IPS-18a (cell line): ENCODE data around the gene TAF4.

Experiments
- H3K27ac ChIP-seq: one replicate; pipeline ENCODE4 v1.5.1; 2013; ENCODE audit warnings: low read length
- H3K27me3 ChIP-seq: one replicate; pipeline ENCODE4 v1.6.1; 2013; ENCODE audit warnings: mild to moderate bottlenecking, low read length; ENCODE audit not compliant: control insufficient read depth, insufficient read depth
- H3K36me3 ChIP-seq: one replicate; pipeline ENCODE4 v1.6.1; 2013; ENCODE audit warnings: low read depth, low read length; ENCODE audit not compliant: control insufficient read depth
- H3K4me1 ChIP-seq: one replicate; pipeline ENCODE4 v1.6.1; 2013; ENCODE audit warnings: low read depth, low read length; ENCODE audit not compliant: control insufficient read depth
- H3K4me3 ChIP-seq: one replicate; pipeline ENCODE4 v1.5.1; 2013; ENCODE audit warnings: low read length
- H3K9ac ChIP-seq: one replicate; pipeline ENCODE4 v1.6.1; 2013; ENCODE audit warnings: mild to moderate bottlenecking, low read length, moderate library complexity
- H3K9me3 ChIP-seq: one replicate; pipeline ENCODE4 v1.6.1; 2013; ENCODE audit warnings: low read depth, low read length; ENCODE audit not compliant: control insufficient read depth

The TAF4 gene

DNA sequence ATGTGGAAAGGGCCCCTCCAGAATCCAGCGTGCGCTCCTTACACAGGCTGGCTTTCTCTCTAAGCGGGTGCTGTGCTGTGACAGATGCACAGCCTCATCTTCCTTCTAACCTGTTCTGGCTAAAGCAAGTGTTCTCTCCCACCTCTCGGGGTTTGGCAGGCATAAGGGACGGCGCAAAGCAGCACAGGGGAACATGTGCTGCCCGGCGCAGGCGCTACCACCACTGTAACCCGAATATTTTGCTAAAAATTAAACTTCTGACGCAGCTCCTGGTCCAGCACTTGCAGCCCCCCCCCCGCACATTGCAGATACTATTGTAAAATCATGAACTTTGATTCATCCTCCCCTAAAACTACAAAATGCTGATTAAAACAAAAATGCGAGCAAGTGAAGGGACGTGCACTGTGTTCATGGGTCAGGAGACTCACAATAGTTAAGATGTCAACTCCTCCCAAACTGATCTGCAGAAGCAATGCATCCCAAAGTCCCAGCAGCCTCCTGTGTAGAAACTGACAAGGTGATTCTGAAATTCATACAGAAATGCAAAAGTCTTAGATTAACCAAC is 43.0 kb downstream of the TAF4 start:
- Histone ChIP-seq H3K36me3 (no peaks in the 10 kb centered on the region), H3K4me3 (no peak overlapping the region), H3K27ac (no peak overlapping the region), H3K27me3 (no peaks in the 10 kb centered on the region), H3K9ac (no peak overlapping the region), H3K4me1 (peaks cover 10% of the 10 kb centered on the region), H3K9me3 (no peaks in the 10 kb centered on the region)

DNA sequence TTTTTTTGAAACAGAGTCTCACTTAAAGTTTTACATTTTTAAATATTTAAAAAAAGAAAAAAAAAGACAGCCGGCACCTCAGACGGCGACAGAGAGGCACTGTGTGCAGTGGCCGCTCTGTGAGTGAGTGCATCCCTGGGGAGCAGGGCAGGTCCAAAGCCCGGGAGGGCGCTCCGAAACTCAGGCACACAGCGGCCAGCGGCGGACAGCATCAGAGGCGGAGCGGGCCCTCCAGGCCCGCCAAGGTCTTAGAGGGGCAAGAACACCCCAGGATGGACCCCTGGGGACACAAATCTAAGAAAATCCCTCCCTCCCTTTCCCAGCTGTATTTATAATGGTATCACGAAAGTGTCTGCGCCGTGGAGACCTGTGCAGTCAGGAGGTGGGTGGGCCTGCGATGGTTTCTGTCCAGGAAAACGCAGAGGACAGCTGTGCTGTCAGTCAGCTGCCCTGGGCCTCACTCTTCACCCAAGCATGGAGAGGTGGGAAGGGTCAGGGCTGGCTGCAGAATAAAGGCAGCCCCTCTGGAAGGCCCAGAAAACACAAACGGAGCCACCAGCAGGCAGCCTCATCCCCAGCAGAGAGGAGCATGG is 43.8 kb downstream of the TAF4 start:
- Histone ChIP-seq H3K4me1 (peaks cover 10% of the 10 kb centered on the region), H3K27ac (no peak overlapping the region), H3K9ac (no peak overlapping the region)

DNA sequence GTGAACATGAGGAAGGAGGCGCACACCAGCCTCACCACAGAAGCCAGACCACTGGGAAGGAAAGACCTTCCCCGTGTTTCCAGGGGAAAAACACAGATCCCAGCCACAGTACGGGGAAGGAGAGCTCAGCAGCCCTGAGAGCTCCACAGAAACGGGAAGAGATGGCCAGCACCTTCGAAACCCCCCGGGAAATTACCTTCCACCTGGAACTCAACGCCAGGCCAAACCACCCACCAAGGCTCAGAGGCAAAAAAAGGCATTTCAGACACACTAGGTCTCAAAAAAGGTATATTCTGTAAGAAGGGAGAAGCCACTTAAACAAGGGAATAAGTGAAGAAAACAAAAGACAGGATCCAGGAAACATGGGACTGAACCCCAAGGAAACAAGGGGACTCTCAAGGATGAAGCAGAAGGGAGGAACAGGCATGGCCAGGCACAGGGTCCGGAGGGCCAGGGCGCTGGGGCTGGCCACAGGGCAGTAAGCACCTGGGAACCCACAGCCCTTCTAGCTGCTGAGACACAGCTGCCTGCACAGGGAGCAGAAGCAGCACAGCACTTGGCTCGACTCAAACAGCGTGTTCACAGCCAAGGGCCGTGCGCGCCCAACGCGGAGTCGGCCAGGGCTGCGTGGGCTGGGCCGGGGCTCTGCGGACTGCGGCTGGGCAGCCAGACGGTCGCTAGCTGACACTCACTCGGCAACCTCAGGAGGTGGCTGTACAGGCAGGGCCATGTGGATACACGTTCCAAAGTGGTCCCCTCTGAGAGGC is 44.6 kb downstream of the TAF4 start:
- Histone ChIP-seq H3K36me3 (no peaks in the 10 kb centered on the region), H3K27ac (no peak overlapping the region), H3K9me3 (no peaks in the 10 kb centered on the region), H3K4me1 (peaks cover 7% of the 10 kb centered on the region), H3K4me3 (no peak overlapping the region), H3K27me3 (no peaks in the 10 kb centered on the region), H3K9ac (no peak overlapping the region)

More for the DNA sequence above, 43.8 kb downstream of the TAF4 start:
- H3K27me3 ChIP-seq = no peaks in the 10 kb centered on the region
- H3K9me3 ChIP-seq = no peaks in the 10 kb centered on the region
- H3K36me3 ChIP-seq = no peaks in the 10 kb centered on the region
- H3K4me3 ChIP-seq = no peak overlapping the region

DNA sequence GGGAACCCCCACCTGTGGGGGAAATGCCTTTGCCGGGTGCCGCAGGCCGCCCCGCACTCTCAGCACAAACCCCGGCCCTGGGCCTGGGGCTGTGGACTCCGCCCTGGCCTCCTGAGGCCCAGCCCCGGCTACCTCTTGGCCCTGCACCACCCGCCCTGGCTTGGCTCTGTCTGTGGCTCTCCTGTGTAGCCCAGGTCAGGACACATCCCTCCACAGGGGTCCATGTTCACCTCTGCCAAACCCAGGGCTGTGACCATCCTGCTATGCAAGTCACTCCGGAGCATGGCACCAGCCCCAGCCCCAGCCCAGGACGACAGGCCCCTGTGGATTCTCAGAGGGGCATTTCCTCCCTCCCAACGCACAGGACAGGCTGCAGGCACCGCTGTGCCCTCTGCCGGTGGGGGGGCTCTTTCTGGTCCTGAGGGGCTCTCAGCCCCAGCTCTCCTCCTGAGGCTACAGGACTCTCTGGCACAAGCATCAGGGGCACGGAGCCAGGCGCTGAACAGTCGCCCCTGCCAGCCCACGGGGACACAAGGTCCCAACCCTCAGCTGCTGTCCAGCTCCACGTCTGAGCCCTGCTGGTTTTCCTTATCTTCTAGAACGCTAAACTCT is 45.7 kb downstream of the TAF4 start:
- Histone ChIP-seq H3K27me3 (no peaks in the 10 kb centered on the region), H3K27ac (no peak overlapping the region), H3K9ac (no peak overlapping the region), H3K4me3 (no peak overlapping the region), H3K4me1 (peaks cover 2% of the 10 kb centered on the region), H3K36me3 (no peaks in the 10 kb centered on the region), H3K9me3 (no peaks in the 10 kb centered on the region)

DNA sequence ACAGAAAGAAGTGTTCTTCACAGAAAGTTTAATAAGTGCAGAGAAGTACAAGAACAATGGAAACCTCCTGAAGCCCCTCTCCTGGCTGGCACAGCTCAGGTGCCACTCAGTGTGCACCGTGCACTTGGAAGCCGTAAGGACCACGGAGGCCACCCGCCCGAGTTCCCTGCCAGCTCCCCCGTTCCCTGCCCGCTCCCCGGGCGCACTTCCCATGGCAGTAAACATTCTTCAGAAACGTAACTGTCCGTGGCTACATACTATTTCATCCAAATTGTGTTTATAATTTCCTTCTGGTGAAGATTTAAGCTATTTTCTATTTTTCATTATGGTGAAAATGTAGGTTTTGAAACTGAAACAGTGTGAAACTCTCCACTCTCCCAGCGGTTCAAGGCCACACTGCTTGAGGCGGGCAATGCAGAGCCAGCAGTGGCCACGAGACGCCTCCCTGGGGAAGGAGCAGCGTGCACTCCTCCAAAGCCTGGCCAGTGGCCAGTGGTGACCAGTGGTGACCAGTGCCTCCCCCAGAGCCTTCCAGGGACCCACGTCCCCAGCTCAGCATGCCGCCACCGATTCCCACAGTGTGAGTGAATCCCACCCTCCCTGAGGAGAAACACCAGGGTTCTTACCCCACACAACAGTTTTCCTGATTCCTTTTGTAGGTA is 46.4 kb downstream of the TAF4 start:
- Histone ChIP-seq H3K36me3 (no peaks in the 10 kb centered on the region), H3K27ac (no peak overlapping the region), H3K4me1 (peaks cover 2% of the 10 kb centered on the region), H3K4me3 (no peak overlapping the region), H3K9ac (no peak overlapping the region), H3K9me3 (no peaks in the 10 kb centered on the region), H3K27me3 (no peaks in the 10 kb centered on the region)

DNA sequence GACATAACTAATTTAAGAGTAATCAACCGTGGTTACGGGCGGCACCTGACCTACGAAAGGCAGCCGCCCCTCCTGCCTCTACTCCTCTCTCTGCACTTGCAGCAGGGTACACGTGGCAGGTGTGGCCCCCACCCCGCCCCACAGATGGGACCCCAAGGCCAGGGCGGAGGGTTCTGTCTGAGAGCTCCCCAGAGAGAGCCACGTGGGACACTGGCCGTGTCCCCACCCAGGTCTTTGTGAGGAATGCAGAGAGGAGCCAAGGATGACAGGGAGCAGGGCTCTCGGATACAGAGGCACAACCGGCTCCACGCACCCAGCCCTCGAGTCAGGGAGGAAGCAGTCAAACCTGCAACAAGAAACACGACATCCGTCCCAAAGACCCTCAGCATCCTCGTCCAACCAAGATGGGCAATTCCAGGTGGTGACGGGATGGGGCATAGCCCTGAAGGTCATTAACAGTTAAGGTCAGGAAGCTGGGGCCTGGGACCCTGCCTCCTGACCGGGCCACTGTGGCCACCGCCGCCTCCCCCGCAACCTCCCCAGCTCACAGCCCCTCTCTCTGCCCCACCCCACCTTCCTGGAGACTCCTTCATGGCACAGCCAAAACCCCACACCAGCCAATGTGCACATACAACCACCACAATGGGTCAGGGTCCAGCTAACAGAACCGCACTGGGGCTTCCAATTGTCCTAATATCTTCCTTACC is 47.1 kb downstream of the TAF4 start:
- Histone ChIP-seq H3K27ac (no peak overlapping the region), H3K4me3 (no peak overlapping the region), H3K9ac (no peak overlapping the region), H3K4me1 (peaks cover 2% of the 10 kb centered on the region), H3K27me3 (no peaks in the 10 kb centered on the region), H3K9me3 (no peaks in the 10 kb centered on the region), H3K36me3 (no peaks in the 10 kb centered on the region)

DNA sequence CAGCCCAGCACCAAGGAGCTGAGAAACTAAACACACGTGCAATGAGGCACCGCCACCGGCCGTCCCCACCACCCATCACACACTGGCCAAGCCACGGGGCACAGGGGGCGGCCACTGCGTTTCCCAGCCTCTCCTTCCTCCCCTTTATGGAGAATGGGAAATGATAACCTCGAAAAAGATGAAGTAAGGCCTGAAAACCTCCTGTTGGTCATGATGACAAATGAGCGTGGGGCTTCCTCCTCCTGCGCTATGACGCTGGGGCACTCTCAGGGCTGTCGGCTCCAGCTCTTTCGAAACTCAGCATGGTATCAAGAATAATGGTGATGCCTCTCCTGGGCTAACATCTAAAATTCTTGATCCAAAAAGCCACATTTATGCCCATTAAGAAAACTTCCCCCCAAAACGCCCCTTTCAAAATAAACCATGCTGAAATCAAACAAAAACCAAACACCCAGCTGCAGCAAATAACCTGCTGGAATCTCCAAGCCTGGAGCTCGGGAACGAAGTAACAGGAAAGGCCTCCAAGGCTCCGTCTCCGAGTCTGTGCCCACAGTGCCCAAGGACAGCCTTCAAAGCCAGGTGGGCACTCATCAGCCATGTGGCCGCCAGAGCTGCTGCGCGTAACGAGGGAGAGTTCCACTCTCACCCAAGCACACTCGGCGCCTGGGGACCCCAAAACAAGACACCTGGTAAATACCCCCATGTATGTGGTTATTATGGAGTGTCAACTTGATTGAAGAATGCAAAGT is 50.0 kb downstream of the TAF4 start:
- no peak overlapping the region for H3K9ac ChIP-seq
- H3K27ac ChIP-seq = no peak overlapping the region
- H3K9me3 ChIP-seq = no peaks in the 10 kb centered on the region
- no peaks in the 10 kb centered on the region for H3K27me3 ChIP-seq
- H3K4me3 ChIP-seq = no peak overlapping the region
- H3K36me3 ChIP-seq = peaks cover 10% of the 10 kb centered on the region
- no peaks in the 10 kb centered on the region for H3K4me1 ChIP-seq

DNA sequence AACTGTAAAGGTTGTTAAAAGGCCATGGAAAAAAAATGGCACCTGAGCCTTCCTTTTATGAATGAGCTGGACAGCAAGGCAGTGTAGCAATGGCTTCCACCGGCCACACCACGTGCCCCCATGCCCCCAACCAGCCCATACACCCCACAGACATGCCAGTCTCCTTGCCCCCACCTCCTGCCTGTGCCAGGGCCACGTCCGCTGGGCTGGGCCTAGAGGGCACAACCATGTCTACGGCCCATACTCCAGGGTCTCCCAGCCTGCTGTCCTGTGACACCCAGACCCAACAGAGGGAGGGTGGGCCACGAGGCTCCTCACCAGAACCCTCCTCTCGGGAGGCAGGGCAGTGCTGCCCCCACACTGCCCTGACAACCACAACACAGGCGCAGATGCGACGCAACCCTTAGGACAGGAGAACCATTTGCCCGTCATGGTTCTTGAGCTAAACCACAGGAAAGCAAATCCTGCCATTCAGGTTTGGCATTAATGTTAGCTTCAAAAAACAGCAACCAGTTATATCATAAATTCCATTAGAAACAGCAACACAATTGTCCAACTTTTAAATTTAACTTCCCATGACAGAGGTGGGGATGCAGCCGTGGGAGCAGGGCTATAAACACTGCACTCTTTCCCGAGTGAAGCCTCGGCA is 50.7 kb downstream of the TAF4 start:
- Histone ChIP-seq H3K4me1 (no peaks in the 10 kb centered on the region), H3K9me3 (no peaks in the 10 kb centered on the region), H3K27ac (no peak overlapping the region), H3K4me3 (no peak overlapping the region), H3K36me3 (peaks cover 10% of the 10 kb centered on the region), H3K27me3 (no peaks in the 10 kb centered on the region), H3K9ac (no peak overlapping the region)

DNA sequence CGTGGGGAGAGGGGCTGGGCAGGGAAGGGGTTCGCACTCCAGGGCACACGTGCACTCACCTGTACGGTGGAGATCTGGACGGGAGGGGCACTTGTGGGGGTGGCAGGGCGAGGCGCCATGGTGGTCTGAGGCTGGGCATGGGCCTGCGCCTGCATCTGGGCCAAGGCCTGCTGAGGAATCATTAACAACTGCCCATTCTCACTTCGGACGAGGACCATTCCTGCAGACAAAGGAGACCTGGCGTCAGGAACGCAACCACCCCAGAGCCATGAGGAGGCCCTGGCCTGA is 51.2 kb downstream of the TAF4 start:
- no peak overlapping the region for H3K9ac ChIP-seq
- H3K4me3 ChIP-seq = no peak overlapping the region
- no peaks in the 10 kb centered on the region for H3K9me3 ChIP-seq
- H3K27me3 ChIP-seq = no peaks in the 10 kb centered on the region
- no peaks in the 10 kb centered on the region for H3K4me1 ChIP-seq
- peaks cover 15% of the 10 kb centered on the region for H3K36me3 ChIP-seq
- no peak overlapping the region for H3K27ac ChIP-seq

DNA sequence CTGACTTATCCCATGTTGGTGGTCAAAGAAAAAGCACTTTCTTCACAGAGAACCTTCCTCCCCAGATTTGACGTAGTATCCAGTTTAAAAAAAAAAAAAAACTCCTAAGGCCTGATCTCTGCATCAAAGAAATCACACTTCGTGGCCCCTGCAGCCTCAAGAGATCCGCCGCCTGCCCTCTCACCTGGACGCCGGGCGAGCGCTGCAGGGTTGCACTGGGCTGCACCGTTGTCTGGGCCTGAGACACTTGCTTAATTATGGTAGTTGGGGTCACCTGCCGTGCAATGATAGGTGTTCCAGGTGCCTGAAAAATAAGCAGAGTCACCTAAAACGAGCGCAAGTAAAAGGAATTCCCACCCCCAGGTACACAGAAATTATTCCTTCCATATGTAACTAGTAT is 53.0 kb downstream of the TAF4 start:
- H3K4me1 ChIP-seq = no peaks in the 10 kb centered on the region
- no peak overlapping the region for H3K9ac ChIP-seq
- H3K27me3 ChIP-seq = no peaks in the 10 kb centered on the region
- H3K9me3 ChIP-seq = no peaks in the 10 kb centered on the region
- H3K4me3 ChIP-seq = no peak overlapping the region
- H3K27ac ChIP-seq = no peak overlapping the region
- H3K36me3 ChIP-seq = peaks cover 32% of the 10 kb centered on the region
